Measurements from ENCODE around the gene TSPAN5.
A peak's percentile ranks its signal among the peaks of the same experiment; 100 is the strongest.
"Not testable (repeated sequence)": the region's sequence is repeated elsewhere in the genome, so short reads cannot be mapped to it uniquely, and the experiment has no call there.

Gene TSPAN5

DNA sequence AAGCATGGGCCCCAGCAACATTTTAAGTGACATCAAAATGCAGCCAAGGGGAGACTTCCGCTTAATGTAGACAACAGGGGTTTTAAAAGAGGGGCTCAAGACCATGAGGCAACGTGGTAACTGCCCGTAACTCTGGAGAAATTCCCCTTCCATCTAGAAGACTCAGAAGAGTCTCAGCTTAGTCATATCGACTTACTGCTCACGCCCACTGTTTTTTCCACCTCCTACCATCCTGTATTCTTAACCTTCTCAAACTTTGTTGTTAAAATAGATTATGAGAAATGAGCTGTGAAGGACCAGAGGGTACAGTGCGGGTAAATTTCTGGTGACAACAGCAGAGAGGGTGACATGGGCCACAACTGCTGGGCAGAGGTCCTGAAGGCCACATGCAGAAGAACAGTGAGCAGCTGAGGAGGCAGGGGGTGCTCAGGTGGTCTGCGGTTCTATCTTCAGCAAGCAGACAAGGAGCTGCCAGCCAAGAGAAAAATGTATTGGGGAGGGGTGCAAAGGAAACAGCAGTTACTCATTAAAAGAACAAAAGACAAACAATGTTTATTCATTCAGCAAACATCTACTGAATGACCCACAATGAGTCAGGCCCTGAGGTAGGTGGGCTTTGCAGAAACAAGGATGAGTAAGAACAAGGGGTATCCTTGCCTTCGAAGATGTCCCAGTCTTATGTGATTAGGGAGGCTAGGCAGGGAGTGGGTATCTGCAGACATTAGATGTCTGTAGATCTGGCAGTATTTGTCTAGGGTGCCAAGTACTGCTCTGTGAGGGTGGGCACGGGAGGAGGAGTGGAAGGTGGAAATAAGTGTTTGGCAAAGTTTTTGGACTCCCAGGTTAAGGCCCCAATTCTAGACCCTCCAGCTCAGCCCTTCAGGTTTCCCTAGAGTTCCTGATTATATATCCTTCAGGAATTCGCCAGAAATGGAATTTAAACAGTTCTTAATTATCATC lies 175.3 kb downstream of the TSPAN5 start:
- DNase-seq, result no peak

DNA sequence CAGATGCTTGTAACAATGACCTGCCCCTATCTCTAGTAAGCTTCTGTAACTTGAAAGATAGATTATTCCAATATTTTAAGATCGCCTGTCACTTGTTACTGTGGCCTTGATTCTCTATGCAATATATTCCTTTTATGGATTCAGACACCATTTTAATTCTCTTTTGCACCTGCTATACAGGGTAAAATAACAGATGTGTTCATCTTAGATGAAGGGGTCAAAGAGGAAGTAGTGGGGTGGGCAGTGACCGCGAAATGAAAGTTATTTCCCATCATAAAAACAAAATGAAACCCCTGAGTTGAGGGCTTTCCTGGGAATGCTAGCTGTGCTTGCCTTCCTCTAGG lies 175.9 kb downstream of the TSPAN5 start:
- no peak for DNase-seq

DNA sequence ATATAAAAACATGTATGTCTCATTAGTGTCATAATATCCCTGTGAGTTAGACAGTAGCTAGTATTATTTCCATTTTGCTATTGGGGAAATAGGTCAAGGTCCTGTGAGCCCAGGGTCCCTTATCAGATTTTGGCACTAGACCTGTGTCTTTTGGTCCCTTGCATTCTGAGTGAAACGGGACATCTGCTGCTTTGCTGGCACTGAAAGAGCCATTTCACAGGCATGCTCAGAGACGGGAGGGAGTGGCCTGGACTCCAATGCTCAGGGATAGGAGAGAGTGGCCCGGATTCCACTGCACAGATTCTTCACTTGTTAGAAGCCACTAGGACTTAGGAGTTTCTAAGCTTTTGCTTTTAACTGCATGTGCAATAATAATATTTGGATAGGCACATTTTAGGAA lies 177.2 kb downstream of the TSPAN5 start:
- peak; percentile 2 for DNase-seq

DNA sequence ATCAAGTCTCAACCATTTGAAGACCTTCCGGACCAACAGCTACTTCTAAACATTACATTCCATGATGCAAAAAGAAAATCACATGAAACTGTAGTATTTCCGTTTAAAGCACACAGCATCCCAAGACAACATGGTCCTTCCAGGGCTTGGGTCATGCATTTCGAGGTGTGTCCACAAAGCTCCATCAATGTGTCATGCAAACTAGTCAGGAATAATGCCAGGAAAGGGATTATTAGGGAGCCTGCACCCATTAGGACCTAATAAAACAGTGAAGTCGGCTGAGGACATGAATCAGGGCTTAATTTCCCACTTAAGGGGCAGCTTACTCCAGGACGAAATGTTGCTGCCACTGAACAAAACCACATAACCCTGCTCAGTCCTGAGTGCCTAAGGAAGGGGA lies 177.9 kb downstream of the TSPAN5 start:
- no peak for DNase-seq

DNA sequence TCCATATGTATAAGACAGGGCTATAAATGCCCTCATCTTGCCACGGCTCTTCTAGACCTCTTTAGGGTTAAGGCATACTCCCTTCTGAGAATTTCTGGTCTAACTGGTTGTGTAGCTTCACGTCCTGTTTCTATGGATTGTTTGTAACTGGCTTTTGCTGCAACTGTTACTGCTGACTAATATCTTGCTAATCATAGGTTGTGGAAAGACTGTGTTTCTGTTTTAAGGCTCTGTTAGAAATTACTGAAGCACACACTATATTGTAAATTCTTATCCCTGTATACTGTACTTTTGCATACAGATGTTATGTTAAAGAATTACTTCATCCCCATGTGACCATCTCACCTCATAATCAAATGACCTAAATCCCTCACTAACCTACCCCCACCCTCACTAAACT lies 178.8 kb downstream of the TSPAN5 start:
- DNase-seq, result not testable (repeated sequence)

DNA sequence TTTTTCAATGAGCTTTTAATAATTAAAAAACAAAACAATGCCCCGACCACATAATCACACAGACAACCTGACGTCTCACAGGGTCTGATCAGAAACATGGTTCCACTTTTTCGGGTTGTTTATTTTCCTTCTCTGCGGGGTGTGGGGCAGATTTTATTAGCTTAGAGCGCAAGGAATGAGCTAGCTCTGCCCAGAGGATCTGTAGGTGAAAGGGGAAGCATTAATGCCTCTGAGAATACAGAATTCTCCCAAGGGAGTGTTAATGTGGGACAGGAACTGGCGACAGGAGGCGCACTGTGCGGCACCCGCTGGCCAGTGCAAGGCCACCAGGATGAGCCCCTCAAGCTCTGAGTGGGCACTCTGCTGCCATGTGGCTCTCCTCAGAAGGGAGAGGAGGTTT lies 181.5 kb downstream of the TSPAN5 start:
- DNase-seq, result no peak

DNA sequence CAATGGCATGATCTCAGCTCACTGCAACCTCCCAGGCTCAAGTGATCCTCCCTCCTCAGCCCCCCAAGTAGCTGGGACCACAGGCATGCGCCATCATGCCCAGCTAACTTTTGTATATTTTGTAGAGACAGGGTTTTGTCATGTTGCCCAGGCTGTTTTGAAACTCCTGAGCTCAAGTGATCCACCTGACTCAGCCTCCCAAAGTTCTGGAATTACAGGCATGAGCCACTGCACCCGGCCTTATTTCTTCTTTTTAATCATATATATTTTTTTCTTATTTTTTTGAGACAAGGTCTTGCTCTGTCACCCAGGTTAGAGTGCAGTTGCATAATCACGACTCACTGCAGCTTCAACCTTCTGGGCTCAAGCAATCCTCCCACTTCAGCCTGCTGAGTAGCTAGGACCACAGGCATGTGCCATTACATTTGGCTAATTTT lies 184.0 kb downstream of the TSPAN5 start:
- DNase-seq, result no peak

DNA sequence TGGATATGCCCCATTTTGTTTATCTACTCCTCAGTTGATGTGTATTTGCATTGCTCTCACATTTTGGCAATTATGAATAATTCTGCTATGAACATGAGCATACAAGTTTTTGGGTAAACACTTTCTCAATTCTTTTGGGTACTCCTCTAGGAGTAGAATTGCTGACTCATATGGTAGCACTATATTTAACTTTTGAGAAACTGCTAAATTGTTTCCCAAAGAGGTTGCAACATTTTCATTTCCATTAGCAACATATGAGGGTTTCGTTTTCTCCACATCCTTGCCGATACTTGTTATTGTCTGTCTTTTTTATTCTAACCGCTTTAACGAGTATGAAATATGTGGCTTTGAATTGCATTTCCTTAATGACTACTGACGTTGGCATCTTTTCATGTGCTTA lies 185.4 kb downstream of the TSPAN5 start:
- no peak for DNase-seq

DNA sequence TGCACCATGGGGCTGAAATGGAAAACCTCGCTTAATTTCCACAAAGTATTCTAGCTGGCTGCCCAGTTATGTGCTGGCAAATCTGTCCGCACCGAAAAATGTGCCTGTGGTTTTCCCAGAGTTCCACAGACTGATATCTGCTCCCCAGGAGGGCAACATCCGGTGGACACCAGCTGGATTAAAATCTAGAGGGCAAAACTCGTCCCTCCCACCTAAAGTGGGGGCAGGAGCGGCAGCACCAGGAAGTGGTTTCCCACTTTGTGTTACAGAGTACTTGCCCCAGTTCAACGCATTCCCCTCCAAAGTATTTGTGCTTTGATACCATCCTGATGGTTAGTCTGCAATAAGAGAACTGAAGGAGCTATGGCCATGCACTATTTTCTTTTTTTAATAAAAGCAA lies 187.6 kb downstream of the TSPAN5 start:
- no peak for DNase-seq

DNA sequence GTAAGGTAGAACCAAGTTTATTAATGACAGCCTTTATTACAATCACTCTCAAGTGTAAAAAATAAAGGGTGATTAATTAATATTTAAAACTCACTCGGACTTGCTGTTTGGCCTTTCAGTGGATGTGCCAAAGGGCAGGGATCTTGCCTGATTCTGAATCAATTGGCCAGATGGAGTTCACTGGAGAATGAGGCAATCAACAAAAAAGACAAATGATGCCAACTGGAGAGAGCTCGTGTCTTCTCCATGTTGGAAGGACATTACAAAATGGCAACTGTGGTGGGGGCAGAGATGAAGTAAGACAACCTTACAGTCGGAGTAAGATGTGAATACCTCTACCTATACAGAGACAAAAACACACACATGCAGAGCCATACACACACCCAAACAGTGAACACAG lies 188.0 kb downstream of the TSPAN5 start:
- no peak for DNase-seq

DNA sequence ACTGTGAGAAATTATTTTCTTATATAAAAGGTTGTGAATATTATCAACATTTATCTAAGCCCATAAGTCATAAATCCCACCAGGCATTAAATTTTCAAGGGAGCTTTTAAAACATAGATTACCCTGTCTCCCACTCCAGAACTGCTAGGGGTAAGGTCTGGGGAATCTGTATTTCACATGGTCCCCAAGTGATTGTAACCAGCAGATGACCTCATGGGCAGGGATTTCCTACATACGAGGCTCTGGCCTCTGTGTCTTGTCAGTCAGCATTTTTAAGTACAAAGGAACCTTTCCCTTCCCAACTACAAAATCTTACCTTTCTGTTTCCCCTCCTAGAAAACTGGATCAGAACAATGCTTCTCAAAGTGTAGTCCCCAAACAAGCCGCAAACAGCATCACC lies 188.6 kb downstream of the TSPAN5 start:
- no peak for DNase-seq

DNA sequence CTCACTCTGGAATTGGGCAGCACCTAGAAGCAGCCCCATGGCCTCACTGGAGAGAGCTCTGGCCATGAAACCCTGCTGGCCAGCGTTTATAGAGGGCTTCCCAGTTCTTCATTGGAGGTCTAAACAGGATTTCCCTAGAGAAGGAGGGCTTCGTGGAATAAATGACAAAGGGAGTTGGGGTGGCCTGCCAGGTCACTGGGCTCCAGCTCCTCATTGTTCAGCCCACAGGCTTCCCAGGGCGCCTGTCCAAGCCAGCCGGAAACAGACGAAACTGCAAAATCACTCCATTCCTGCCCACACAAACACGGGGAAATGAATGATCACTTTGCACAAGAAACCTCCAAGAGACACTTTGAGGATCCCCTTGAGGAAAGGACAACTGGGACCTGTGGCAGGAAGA lies 189.7 kb downstream of the TSPAN5 start:
- no peak for DNase-seq

DNA sequence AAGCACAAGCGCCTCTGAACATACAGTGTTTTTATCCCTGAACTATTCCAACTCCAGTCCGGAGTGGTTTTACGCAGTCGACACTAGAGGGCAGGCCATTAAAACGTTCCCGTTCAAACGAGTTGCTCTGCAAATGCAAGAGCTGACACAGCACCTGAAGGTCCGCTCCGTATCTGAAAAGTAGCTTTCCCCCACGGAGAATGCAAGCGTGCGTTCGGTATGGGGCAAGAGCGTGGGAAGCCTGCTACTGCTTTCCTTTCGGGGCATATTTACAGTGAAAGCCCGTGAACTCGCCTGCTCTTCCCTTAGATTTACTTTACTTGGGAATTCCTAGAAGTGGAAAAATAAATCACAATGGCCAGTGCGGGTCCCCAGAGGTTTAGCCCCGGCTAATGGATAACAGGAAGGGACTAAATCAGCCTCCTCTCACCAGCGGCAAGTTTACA lies 190.8 kb downstream of the TSPAN5 start:
- DNase-seq, result peak; percentile 77

DNA sequence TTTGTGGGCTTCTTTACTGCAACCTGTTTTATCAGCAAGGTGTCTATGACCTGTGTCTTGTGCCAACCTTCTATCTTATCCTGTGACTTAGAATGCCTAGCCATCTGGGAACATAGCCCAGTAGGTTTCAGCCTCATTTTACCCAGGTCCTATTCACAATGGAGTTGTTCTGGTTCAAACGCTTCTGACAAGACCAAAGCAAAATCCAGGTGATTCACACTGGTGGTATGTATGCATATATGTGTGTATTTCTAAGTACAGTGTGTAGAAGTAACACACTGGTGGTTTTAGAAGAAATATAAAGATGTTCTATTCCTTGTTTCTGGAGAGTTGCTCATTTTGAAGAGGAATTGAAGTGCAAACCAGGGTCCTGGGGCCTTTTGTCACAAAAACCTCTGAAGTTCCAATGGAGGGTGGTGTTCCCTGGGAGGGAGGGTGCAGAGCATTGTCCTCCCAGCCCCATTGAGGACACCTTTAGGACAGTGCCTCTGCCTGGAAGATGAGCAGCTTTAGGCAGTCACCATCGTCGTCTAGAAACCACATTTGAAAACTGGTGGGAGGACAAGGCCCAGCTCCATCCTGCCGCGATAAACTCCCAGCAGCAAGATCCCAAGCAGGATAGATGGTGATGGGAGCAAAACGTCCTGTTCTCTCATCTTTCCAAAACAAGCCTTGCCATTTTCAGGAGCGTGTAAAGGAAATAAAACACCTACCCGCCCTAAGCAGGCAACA lies 191.4 kb downstream of the TSPAN5 start:
- DNase-seq, result no peak

DNA sequence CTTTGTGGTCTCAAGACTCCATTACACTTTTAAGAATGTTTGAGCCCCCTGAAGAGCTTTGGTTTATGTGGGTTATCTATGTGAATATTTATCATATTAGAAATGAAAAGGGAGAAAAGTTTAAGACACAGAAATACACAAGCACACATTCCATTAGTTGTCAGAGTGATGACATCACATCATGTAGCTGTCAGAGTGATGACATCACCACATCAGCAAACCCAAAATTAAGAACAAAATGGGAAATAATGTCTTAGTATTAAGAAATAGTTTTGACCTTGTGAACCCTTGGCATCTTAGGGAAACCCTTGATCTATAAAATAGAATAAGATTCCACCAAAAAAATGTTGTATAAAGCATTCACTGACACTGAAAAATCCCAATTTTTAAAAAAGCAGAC lies 195.9 kb downstream of the TSPAN5 start:
- no peak for DNase-seq

DNA sequence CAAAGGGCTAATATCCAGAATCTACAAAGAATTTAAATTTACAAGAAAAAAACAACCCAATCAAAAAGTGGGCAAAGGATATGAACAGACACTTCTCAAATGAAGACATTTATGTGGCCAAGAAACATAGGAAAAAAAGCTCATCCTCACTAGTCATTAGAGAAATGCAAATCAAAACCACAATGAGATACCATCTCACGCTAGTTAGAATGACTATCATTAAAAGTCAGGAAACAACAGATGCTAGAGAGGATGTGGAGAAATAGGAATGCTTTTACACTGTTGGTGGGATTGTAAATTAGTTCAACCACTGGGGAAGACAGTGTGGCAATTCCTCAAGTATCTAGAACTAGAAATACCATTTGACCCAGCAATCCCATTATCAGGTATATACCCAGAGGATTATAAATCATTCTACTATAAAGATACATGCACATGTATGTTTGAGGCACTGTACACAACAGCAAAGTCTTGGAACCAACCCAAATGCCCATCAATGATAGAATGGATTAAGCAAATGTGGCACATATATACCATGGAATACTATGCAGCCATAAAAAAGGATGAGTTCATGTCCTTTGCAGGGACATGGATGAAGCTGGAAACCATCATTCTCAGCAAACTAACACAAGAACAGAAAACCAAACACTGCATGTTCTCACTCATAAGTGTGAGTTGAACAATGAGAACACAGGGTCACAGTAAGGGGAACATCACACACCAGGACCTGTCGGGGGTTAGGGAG lies 197.1 kb downstream of the TSPAN5 start:
- not testable (repeated sequence) for DNase-seq

DNA sequence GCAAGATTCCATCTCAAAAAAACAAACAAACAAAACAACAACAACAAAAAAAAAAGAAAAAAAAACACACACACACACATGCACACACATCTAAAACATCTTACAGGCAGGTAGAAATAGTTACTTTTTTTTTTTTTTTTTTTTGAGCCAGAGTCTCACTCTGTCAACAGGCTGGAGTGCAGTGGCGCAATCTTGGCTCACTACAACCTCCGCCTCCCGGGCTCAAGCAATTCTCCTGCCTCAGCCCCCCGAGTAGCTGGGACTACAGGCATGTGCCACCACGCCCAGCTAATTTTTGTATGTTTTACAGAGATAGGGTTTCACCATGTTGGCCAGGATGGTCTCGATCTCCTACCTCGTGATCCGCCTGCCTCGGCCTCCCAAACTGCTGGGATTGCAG lies 201.0 kb downstream of the TSPAN5 start:
- not testable (repeated sequence) for DNase-seq

DNA sequence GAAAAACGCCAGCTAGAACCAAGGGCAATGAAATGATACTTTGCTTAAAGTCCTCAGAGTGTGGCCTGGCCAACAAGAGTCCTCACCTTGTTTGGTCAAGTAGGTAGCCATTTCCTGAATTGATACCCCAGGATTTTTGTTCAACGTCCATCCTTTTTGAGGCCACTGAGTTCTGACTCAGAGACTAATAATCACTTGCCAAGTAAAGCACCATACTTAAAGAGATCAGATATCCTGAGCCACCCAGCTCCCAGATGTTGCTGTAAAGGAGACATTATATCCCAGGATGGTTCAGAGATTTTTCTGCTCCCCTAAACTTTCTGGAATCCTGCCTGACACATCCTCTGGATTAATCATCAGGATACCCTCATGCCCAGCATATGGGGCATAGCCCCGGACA lies 206.3 kb downstream of the TSPAN5 start:
- no peak for DNase-seq

DNA sequence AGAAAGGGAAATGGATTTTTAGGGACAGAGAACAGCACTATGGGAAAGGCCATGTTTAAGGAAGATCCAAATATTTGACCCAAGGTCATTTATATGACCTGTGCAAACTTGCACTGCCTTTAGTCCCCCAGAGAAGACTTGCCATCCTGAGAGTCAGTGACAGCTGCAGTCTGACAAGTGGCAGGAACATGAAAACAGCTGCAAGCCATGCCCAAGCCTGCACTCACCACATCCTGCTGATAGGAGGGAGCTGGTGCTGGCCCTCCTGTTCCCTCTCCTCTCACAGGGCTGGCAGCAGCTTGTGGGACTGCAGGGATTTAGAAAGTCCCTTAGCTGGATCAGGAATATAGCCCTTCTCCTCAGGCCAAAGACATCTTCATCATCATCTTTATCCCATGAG lies 209.5 kb downstream of the TSPAN5 start:
- no peak for DNase-seq

DNA sequence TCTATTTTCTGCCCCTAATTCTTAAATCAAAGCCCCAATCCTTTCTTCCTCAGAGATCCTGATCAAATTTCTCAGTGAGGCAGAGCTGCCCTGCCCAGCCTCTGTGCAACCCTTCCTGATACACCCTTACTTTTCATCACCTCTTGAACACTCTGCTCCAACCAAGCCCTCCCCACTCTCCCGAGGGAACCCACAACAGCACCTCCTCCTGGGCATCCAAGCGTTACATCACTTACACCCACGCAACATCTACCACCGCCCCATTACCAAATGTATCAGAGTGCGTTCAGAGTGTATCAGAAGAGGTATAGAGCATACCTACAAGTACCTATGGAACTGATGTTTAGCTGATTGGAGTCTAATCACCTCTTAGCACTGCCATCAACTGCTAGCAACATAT lies 210.8 kb downstream of the TSPAN5 start:
- no peak for DNase-seq

DNA sequence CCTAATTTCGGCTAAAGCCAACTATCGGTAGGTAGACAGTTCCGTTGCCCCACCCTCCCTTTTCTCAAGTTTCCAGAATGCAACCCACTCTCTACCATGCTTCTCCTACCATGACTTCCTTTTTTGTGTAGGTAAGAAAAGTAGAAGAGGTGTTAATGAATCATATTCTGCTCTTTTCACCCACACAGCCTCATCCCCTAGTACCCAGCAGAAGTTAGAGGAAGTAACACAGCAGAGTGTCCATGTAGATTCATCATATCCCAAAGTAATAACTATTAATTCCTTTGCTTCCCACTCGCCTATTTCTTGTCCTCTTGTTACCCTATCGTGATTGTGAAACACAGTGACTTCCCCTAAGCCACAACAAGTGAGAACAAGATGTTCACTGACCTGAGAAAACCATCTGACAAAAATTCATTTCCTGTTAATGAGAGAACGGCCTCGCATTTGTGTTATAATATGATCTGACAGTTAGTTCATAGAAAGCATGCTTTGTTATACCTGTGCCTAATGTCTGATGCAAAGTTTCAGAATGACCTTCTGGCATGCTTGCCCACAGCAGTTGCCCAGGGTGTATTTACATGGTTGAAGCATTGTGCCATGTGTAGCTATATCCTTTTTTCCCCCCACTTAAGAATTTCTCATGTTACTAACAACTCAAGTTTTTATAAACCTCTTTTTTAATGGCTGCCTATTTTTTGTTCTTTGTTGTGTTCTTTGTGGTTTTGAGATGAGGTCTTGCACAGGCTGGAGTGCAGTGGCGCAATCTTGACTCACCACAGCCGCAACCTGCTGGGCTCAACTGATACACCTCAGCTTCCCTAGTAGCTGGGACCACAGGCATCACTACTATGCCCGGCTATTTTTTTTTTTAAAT lies 211.7 kb downstream of the TSPAN5 start:
- no peak for DNase-seq

DNA sequence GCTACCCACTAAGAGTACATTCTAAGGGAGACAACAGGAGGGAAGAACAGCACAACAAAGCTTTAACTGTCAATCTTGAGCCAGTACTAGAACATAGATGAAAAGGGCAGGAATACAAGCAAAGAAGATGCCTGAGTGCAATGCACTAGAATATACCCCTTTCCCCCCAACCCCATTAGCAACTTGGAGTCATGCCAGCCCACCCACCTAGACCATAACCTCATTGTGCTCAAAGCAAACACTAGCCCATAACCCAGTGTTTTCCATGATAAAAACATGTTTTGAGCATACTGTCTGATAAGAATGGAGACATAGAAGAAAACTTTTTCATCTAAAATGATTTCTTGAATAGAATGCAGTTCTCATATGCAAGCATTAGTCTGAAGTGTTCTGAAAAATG lies 214.0 kb downstream of the TSPAN5 start:
- DNase-seq, result no peak

DNA sequence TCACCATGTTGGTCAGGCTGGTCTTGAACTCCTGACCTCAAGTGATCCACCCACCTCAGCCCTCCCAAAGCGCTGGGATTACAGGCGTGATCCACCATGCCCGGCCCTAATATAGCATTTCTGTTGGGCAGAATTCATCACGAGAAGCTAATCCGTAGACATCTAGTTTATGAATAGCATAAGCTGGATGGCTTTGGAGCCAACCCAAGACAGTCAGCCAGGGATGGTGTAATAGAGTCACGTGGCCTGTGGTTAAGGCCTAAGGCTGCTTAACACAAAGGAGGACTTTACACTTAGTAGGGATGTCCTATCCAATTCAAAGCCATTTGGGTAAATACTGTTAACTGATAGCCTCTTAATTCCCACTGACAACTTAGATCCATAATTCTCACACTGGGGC lies 223.6 kb downstream of the TSPAN5 start:
- DNase-seq, result no peak

Data from NCI-H1694 (cell line).